DOHH2 (cell line): Measurements from ENCODE around the gene SYNE1.

Experiments used
- H3F3A ChIP-seq: fragments of 200-600 bp; sonication (generic), shearing (Covaris generic); 2 replicates; pipeline ENCODE4 v1.6.0; 2016; ENCODE audit warnings: antibody characterized with exemption, mild to moderate bottlenecking; ENCODE audit not compliant: control insufficient read depth, insufficient read depth
- H3K27ac ChIP-seq: fragments of 200-600 bp; sonication (generic); 2 replicates; pipeline ENCODE4 v1.5.1; 2014; ENCODE audit warnings: low read depth, mild to moderate bottlenecking, low read length, moderate library complexity
- H3K27me3 ChIP-seq: fragments of 200-600 bp; sonication (generic); 2 replicates; pipeline ENCODE4 v1.6.1; 2014; ENCODE audit warnings: mild to moderate bottlenecking, low read length, mixed read lengths; ENCODE audit not compliant: control insufficient read depth
- H3K36me3 ChIP-seq: fragments of 200-600 bp; sonication (generic); 2 replicates; pipeline ENCODE4 v1.6.1; 2014; ENCODE audit warnings: mild to moderate bottlenecking, low read length, moderate library complexity, mixed read lengths; ENCODE audit not compliant: control insufficient read depth
- H3K4me1 ChIP-seq: fragments of 200-600 bp; sonication (generic); 2 replicates; pipeline ENCODE4 v1.6.1; 2014; ENCODE audit warnings: mild to moderate bottlenecking, low read length, mixed read lengths; ENCODE audit not compliant: control insufficient read depth
- H3K4me2 ChIP-seq: fragments of 200-600 bp; sonication (generic); 2 replicates; pipeline ENCODE4 v1.6.0; 2014; ENCODE audit warnings: mild to moderate bottlenecking, low read length, moderate library complexity
- H3K4me3 ChIP-seq: fragments of 200-600 bp; sonication (generic); 2 replicates; pipeline ENCODE4 v1.5.1; 2014; ENCODE audit warnings: mild to moderate bottlenecking, low read length, mixed read lengths
- H3K79me2 ChIP-seq: fragments of 200-600 bp; sonication (generic); 2 replicates; pipeline ENCODE4 v1.6.1; 2014; ENCODE audit warnings: mild to moderate bottlenecking, low read length, mixed read lengths; ENCODE audit not compliant: control insufficient read depth
- H3K9me2 ChIP-seq: fragments of 200-600 bp; sonication (generic); replicated peaks from 2 replicates; pipeline ENCODE4 v1.6.1; 2014; ENCODE audit warnings: mild to moderate bottlenecking, low read length, mixed read lengths; ENCODE audit not compliant: control insufficient read depth
- H3K9me3 ChIP-seq: fragments of 200-600 bp; sonication (generic); 2 replicates; pipeline ENCODE4 v1.6.1; 2014; ENCODE audit warnings: antibody characterized with exemption, low read length, mixed read lengths; ENCODE audit not compliant: control insufficient read depth, insufficient read depth
- H4K20me1 ChIP-seq: fragments of 200-600 bp; sonication (generic); 2 replicates; pipeline ENCODE4 v1.6.0; 2014; ENCODE audit warnings: low read depth, mild to moderate bottlenecking, antibody characterized with exemption, low read length, moderate library complexity; ENCODE audit not compliant: control insufficient read depth, insufficient read depth
- CTCF ChIP-seq: fragments of 200-600 bp; sonication (generic); IDR thresholded peaks from one replicate; pipeline ENCODE4 v1.5.1; 2014; ENCODE audit warnings: antibody characterized with exemption, mild to moderate bottlenecking, low read depth, low read length; ENCODE audit not compliant: poor library complexity, severe bottlenecking
- EZH2phosphoT487 ChIP-seq: fragments of 200-600 bp; sonication (generic); IDR thresholded peaks from 2 replicates; pipeline ENCODE4 v1.6.1; 2017; ENCODE audit warnings: borderline replicate concordance, mild to moderate bottlenecking, antibody characterized with exemption, low read length, moderate library complexity, mixed read lengths

The SYNE1 gene

GRCh38 chr6:152378169-152378568 is 259.0 kb downstream of the SYNE1 start:
- Histone ChIP-seq H4K20me1 (no peaks in the 10 kb centered on the region), H3K27ac (no peak overlapping the region), H3K9me2 (no peaks in the 10 kb centered on the region), H3K36me3 (no peaks in the 10 kb centered on the region), H3K27me3 (peaks cover 6% of the 10 kb centered on the region; the same call in 1 of the 2 replicates), H3K9me3 (no peaks in the 10 kb centered on the region), H3K4me1 (no peaks in the 10 kb centered on the region), H3F3A (no peaks in the 10 kb centered on the region), H3K4me3 (no peak overlapping the region), H3K4me2 (no peak overlapping the region), H3K79me2 (no peaks in the 10 kb centered on the region)
- TF ChIP-seq EZH2phosphoT487 (no peak), CTCF (no peak)

GRCh38 chr6:152375197-152375596 is 262.0 kb downstream of the SYNE1 start:
- Histone ChIP-seq H3K9me2 (no peaks in the 10 kb centered on the region), H3K79me2 (no peaks in the 10 kb centered on the region), H4K20me1 (no peaks in the 10 kb centered on the region), H3K4me1 (no peaks in the 10 kb centered on the region), H3K27ac (no peak overlapping the region), H3F3A (no peaks in the 10 kb centered on the region), H3K9me3 (no peaks in the 10 kb centered on the region), H3K4me2 (no peak overlapping the region), H3K27me3 (no peaks in the 10 kb centered on the region), H3K36me3 (no peaks in the 10 kb centered on the region), H3K4me3 (no peak overlapping the region)
- no peak for TF ChIP-seq CTCF
- TF ChIP-seq EZH2phosphoT487, result no peak

- no peaks in the 10 kb centered on the region for H3K79me2 ChIP-seq
- H4K20me1 ChIP-seq, result no peaks in the 10 kb centered on the region
- H3K9me3 ChIP-seq, result no peaks in the 10 kb centered on the region
- H3K27ac ChIP-seq, result no peak overlapping the region
- TF ChIP-seq EZH2phosphoT487 (no peak), CTCF (no peak)
- no peak overlapping the region for H3K4me2 ChIP-seq
- no peaks in the 10 kb centered on the region for H3F3A ChIP-seq
- no peaks in the 10 kb centered on the region for H3K4me1 ChIP-seq
- H3K27me3 ChIP-seq, result no peaks in the 10 kb centered on the region
- no peak overlapping the region for H3K4me3 ChIP-seq
- no peaks in the 10 kb centered on the region for H3K36me3 ChIP-seq
- H3K9me2 ChIP-seq, result no peaks in the 10 kb centered on the region
These were observed 264.2 kb downstream of the SYNE1 start for GRCh38 chr6:152372945-152373344.

GRCh38 chr6:152371775-152372174 is 265.4 kb downstream of the SYNE1 start:
- TF ChIP-seq CTCF, result no peak
- TF ChIP-seq EZH2phosphoT487, result no peak
- Histone ChIP-seq H3K36me3 (no peaks in the 10 kb centered on the region), H3K27me3 (peaks cover 1% of the 10 kb centered on the region; the same call in 1 of the 2 replicates), H3K27ac (no peak overlapping the region), H3K4me3 (no peak overlapping the region), H4K20me1 (no peaks in the 10 kb centered on the region), H3K4me1 (no peaks in the 10 kb centered on the region), H3K4me2 (no peak overlapping the region), H3K79me2 (no peaks in the 10 kb centered on the region), H3F3A (no peaks in the 10 kb centered on the region), H3K9me3 (no peaks in the 10 kb centered on the region), H3K9me2 (no peaks in the 10 kb centered on the region)
